ENCODE results near the gene DNASE1L1. TPM values are rescaled to one million over a fixed set of nuclear protein-coding genes. Genes with fewer than 3 reads are reported as not detected.

DNASE1L1 gene
- total RNA-seq, 1 donor from 2014 or later = 14.5 TPM

GRCh38 chrX:154380153-154380552 lies 28.9 kb downstream of the DNASE1L1 start:
- Mint-ChIP-seq H3K27ac (peak overlapping the region; percentile 78), H3K4me3 (peak overlapping the region; percentile 89), H3K27me3 (ENCODE audit: insufficient read depth) (no peaks in the 10 kb centered on the region), H3K9me3 (no peaks in the 10 kb centered on the region), H3K36me3 (ENCODE audit: low read depth) (peaks cover 10% of the 10 kb centered on the region), H3K4me1 (ENCODE audit: low read depth) (peaks cover 4% of the 10 kb centered on the region)
- intact Hi-C loops (cut with micrococcal nuclease) = no loop called here
- no peak for DNase-seq (ENCODE audit: low spot score)

DNA sequence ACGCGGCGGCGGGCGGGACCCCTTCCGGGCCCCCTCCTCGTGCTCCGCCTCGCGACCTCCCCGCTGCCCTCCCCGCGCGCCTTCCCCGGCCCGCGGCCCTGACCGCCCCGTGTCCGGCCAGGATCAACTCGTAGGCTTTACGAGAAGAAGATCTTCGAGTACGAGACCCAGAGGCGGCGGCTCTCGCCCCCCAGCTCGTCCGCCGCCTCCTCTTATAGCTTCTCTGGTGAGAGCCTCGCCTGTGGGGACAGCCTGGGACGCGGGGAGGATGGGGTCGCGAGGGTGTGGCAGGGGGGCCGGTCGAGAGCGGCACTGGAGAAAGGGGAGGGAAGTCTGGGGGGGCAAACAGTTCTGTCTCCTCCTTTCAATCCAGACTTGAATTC lies 29.5 kb downstream of the DNASE1L1 start:
- H3K27me3 Mint-ChIP-seq (ENCODE audit: insufficient read depth) = no peaks in the 10 kb centered on the region
- no peaks in the 10 kb centered on the region for H3K9me3 Mint-ChIP-seq
- peak overlapping the region; percentile 89 for H3K4me3 Mint-ChIP-seq
- intact Hi-C loops (cut with micrococcal nuclease) = loop anchor here (1.0 kb wide), 1 partner anchor 407 kb away; the partner anchor contains the start of gene TMEM187
- peak overlapping the region; percentile 78 for H3K27ac Mint-ChIP-seq
- H3K36me3 Mint-ChIP-seq (ENCODE audit: low read depth) = peaks cover 10% of the 10 kb centered on the region
- no peak for DNase-seq (ENCODE audit: low spot score)
- peaks cover 4% of the 10 kb centered on the region for H3K4me1 Mint-ChIP-seq (ENCODE audit: low read depth)

- DNase-seq (ENCODE audit: low spot score) = peak; percentile 94
- H3K4me3 Mint-ChIP-seq = peak within 1 kb of the TSS; percentile 89
- peaks cover 10% of the 10 kb centered on the region for H3K36me3 Mint-ChIP-seq (ENCODE audit: low read depth)
- no peaks in the 10 kb centered on the region for H3K9me3 Mint-ChIP-seq
- peak within 1 kb of the TSS; percentile 81 for H3K27ac Mint-ChIP-seq
- H3K4me1 Mint-ChIP-seq (ENCODE audit: low read depth) = peaks cover 4% of the 10 kb centered on the region
- no peaks in the 10 kb centered on the region for H3K27me3 Mint-ChIP-seq (ENCODE audit: insufficient read depth)
- intact Hi-C loops (cut with micrococcal nuclease) = loop anchor here (1.0 kb wide), 3 partner anchors 10 to 407 kb away; partner anchors contain the start of genes FAM3A and TMEM187
These were observed 30.1 kb downstream of the DNASE1L1 start, which contains the start of gene EMD for GRCh38 chrX:154378799-154379568. Gene EMD (plus strand): TSS chrX:154379295. CDS start chrX:154379485, 190 bp downstream.

- intact Hi-C loops (cut with micrococcal nuclease) = loop anchor here (1.0 kb wide), 2 partner anchors 9 to 138 kb away; partner anchors contain the start of gene FAM3A
- no peaks in the 10 kb centered on the region for H3K9me3 Mint-ChIP-seq
- peak overlapping the region; percentile 81 for H3K27ac Mint-ChIP-seq
- DNase-seq (ENCODE audit: low spot score) = no peak
- H3K4me1 Mint-ChIP-seq (ENCODE audit: low read depth) = peaks cover 8% of the 10 kb centered on the region
- H3K27me3 Mint-ChIP-seq (ENCODE audit: insufficient read depth) = no peaks in the 10 kb centered on the region
- H3K36me3 Mint-ChIP-seq (ENCODE audit: low read depth) = peaks cover 10% of the 10 kb centered on the region
- peak overlapping the region; percentile 79 for H3K4me3 Mint-ChIP-seq
These were observed 30.8 kb downstream of the DNASE1L1 start for GRCh38 chrX:154378059-154378798.

GRCh38 chrX:154376774-154377173 lies 32.3 kb downstream of the DNASE1L1 start:
- Mint-ChIP-seq H3K27me3 (ENCODE audit: insufficient read depth) (no peaks in the 10 kb centered on the region), H3K27ac (peak overlapping the region; percentile 70), H3K9me3 (no peaks in the 10 kb centered on the region), H3K4me1 (ENCODE audit: low read depth) (peaks cover 9% of the 10 kb centered on the region), H3K36me3 (ENCODE audit: low read depth) (peaks cover 10% of the 10 kb centered on the region), H3K4me3 (peak overlapping the region; percentile 45)
- DNase-seq (ENCODE audit: low spot score) = no peak
- intact Hi-C loops (cut with micrococcal nuclease) = no loop called here

DNA sequence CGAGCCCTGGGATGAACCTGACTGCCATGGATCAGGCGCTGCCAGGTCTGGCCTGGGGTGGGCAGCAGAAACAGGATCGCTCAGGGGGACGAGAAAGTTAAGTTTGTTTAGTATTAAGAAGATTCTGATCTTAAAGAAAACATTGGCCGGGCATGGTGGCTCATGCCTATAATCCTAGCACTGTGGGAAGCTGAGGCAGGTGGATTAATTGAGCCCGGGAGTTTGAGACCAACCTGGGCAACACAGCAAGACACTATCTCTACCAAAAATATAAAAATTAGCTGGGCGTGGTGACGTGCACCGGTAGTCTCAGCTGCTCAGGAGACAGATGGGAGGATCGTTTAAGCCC lies 33.9 kb downstream of the DNASE1L1 start:
- Mint-ChIP-seq H3K4me3 (peak overlapping the region; percentile 39), H3K4me1 (ENCODE audit: low read depth) (peaks cover 9% of the 10 kb centered on the region), H3K27me3 (ENCODE audit: insufficient read depth) (no peaks in the 10 kb centered on the region), H3K27ac (no peak overlapping the region), H3K9me3 (no peaks in the 10 kb centered on the region), H3K36me3 (ENCODE audit: low read depth) (peaks cover 4% of the 10 kb centered on the region)
- intact Hi-C loops (cut with micrococcal nuclease) = no loop called here
- DNase-seq (ENCODE audit: low spot score) = no peak

DNA sequence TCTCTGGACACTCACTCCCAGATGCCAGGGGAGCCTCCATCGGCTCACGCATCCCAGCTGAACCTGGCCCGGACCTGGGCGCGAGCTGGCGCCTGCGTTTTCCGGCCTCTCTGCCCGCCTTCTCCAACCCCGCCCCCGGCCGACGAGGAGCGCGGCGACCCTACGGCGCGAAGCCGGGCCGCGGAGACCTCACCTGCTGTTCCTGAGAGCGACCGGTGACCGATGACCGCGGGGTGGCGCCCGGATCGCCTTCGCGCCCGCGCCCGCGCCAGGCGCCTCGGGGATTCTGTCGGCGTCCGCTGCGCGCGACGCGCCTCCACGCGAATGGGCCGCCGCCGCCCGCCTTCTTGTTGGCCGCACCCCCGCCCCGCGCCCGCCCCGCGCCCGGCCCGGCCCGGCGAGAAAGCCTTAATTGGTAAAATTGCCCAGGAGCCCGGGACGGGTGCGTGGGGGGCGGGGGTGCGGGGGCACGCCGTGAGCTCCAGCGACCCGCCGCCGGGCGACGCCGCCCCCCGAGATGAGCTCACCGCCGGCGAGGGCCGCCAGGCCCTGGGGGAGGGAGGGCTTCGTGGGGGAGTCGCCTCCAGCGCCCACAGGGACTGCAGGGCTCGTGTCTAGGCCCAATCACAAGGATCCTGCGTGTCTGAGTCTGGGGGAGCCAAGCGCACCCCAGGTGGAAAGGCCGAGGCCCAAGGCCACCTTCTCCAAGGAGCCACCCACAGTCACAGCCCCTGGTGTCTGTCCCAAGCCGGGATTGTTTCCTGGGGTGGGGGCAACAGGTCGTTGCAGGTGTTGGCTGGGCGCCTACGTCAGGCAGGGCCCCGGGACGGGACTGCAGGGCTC lies 34.5 kb downstream of the DNASE1L1 start, which contains the start of gene FLNA:
TSS of gene FLNA (minus strand) at position 322 of the 843 bp plus-strand sequence. CDS start 3,389 bp downstream, outside the sequence.
- Mint-ChIP-seq H3K27ac (peak within 1 kb of the TSS; percentile 31), H3K9me3 (no peaks in the 10 kb centered on the region), H3K27me3 (ENCODE audit: insufficient read depth) (no peaks in the 10 kb centered on the region), H3K4me1 (ENCODE audit: low read depth) (peaks cover 9% of the 10 kb centered on the region), H3K36me3 (ENCODE audit: low read depth) (peaks cover 6% of the 10 kb centered on the region), H3K4me3 (peak within 1 kb of the TSS; percentile 82)
- DNase-seq (ENCODE audit: low spot score) = no peak
- intact Hi-C loops (cut with micrococcal nuclease) = no loop called here

- DNase-seq (ENCODE audit: low spot score) = no peak
- Mint-ChIP-seq H3K4me3 (peak overlapping the region; percentile 82), H3K36me3 (ENCODE audit: low read depth) (peaks cover 6% of the 10 kb centered on the region), H3K9me3 (no peaks in the 10 kb centered on the region), H3K4me1 (ENCODE audit: low read depth) (peaks cover 9% of the 10 kb centered on the region), H3K27ac (peak overlapping the region; percentile 31), H3K27me3 (ENCODE audit: insufficient read depth) (no peaks in the 10 kb centered on the region)
- intact Hi-C loops (cut with micrococcal nuclease) = loop anchor here (1.0 kb wide), 1 partner anchor 161 kb away; no protein-coding TSS in a partner anchor
These were observed 35.4 kb downstream of the DNASE1L1 start for GRCh38 chrX:154373340-154374306.

DNA sequence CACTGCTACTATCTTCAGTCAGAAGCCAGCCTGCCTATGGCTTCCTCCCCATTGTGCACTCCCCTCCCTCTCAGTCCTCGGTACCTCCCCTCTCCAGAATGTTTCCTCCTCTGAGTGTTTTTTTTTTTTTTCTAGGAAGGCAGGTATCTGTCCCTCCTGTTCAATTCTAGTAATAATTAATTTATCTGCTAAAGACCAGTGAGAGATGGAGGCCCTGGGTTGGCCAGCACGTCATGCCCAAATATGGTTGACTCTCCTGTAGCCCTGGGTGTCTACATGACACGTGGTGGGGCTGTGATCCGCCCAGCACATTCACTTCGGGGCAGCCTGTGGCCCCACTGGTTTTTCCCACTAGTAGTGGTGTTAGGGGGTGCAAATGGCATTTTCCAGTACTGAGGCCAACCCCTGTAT lies 36.4 kb downstream of the DNASE1L1 start:
- Mint-ChIP-seq H3K4me3 (peak overlapping the region; percentile 82), H3K27me3 (ENCODE audit: insufficient read depth) (no peaks in the 10 kb centered on the region), H3K36me3 (ENCODE audit: low read depth) (peaks cover 9% of the 10 kb centered on the region), H3K4me1 (ENCODE audit: low read depth) (peaks cover 15% of the 10 kb centered on the region), H3K27ac (peak overlapping the region; percentile 68), H3K9me3 (no peaks in the 10 kb centered on the region)
- DNase-seq (ENCODE audit: low spot score) = no peak
- intact Hi-C loops (cut with micrococcal nuclease) = loop anchor here (1.0 kb wide), 1 partner anchor 162 kb away; no protein-coding TSS in a partner anchor

DNA sequence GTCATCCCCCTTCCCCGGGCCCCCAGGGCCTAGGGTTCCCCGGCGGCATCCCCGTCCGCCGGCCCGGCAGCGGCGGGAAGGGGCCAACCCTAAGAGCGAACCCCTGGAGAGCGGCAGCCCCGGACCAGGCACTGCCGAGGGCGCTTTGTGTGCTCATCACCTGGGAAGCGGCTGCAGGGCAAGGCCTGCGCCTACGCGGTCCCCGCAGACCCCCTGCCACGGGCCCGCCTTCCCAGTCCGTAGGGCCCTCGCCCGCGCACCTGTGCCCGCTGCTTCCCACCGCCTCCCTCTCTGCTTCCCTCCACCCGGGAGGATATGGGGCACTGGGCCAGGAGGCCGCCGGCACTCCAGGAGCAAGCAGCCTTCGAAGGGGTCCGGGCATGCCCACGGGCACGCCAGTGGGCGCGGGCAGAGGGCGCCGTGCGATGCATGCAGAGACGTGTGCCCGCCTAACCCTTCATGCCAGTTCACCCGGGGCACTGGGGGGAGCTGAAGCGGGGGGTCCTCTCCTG lies 37.2 kb downstream of the DNASE1L1 start:
- H3K36me3 Mint-ChIP-seq (ENCODE audit: low read depth) = peaks cover 9% of the 10 kb centered on the region
- peaks cover 11% of the 10 kb centered on the region for H3K4me1 Mint-ChIP-seq (ENCODE audit: low read depth)
- no peaks in the 10 kb centered on the region for H3K27me3 Mint-ChIP-seq (ENCODE audit: insufficient read depth)
- peak overlapping the region; percentile 82 for H3K4me3 Mint-ChIP-seq
- no peak for DNase-seq (ENCODE audit: low spot score)
- intact Hi-C loops (cut with micrococcal nuclease) = loop anchor here (1.0 to 2.0 kb wide), 3 partner anchors 107 to 443 kb away; partner anchors contain the start of genes LAGE3 and SLC10A3
- H3K9me3 Mint-ChIP-seq = no peaks in the 10 kb centered on the region
- no peak overlapping the region for H3K27ac Mint-ChIP-seq
